ENCODE results near the gene TRIM27. TPM values are rescaled to one million over a fixed set of nuclear protein-coding genes. Genes with fewer than 3 reads are reported as not detected.

The TRIM27 gene
- total RNA-seq, 2 donors from 2014 or later = 49.1 to 74.0 TPM

DNA sequence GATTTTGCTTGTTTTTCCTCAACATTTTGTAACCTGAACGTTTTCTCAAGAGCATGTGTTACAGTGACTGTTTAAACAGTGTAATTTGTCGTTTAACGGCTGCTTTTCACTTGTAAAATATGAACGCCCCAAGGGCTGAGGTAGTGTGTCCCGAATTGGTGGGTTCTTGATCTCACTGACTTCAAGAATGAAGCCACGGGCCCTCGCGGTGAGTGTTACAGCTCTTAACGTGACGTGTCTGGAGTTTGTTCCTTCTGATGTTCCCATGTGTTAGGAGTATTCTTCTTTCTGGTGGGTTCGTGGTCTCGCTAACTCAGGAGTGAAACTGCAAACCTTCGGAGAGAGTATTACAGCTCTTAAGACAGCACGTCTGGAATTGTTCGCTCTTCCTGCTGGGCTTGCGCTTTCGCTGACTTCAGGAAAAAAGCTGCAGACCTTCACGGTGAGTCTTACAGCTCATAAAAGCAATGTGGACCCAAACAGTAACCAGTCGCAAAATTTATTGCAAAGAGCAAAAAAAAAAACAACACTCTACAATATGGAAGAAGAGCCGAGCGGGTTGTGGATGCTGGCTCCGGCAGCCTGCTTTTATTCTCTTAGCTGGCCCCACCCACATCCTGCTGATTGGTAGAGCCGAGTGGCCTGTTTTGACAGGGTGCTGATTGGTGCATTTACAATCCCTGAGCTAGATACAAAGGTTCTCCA is 25.1 kb upstream of the TRIM27 start:
- peaks cover 0 to 13% of the 10 kb centered on the region in 2 donors for H3K27me3 Mint-ChIP-seq
- no peak overlapping the region for H3K4me3 Mint-ChIP-seq
- no peaks in the 10 kb centered on the region for H3K36me3 Mint-ChIP-seq
- no peaks in the 10 kb centered on the region for H3K9me3 Mint-ChIP-seq
- ATAC-seq (no peak), DNase-seq (ENCODE audit: low spot score) (no peak)
- peaks cover 23 to 24% of the 10 kb centered on the region in 2 donors for H3K4me1 Mint-ChIP-seq (ENCODE audit: low read depth in 2 of 2)
- H3K27ac Mint-ChIP-seq = no peak overlapping the region

DNA sequence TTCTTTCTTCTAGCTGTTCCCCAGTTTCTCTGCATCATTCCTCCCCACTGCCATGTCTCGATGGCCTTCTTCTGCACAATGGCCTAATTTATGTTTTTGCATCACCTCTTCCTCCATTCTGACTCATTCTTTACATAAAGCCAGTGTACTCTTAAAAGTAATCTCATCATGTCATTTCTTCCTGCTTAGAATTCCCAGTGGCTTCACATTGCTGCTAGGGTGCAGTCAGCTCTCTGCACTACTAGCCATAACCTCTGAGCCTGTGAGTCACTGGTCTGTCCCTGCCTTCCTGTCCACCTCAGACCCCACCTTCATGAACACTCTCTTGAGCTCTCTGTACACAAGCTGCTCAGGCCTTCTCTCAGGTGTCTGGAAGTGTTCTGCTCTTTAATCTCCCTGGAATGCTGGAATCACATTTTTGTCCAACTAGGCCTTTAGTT is 24.1 kb upstream of the TRIM27 start:
- Mint-ChIP-seq H3K4me1 (ENCODE audit: low read depth in 2 of 2) (peaks cover 25 to 27% of the 10 kb centered on the region in 2 donors), H3K4me3 (no peak overlapping the region), H3K27ac (no peak overlapping the region), H3K9me3 (no peaks in the 10 kb centered on the region), H3K36me3 (no peaks in the 10 kb centered on the region), H3K27me3 (peaks cover 0 to 6% of the 10 kb centered on the region in 2 donors)
- DNase-seq (ENCODE audit: low spot score) (no peak), ATAC-seq (no peak)

DNA sequence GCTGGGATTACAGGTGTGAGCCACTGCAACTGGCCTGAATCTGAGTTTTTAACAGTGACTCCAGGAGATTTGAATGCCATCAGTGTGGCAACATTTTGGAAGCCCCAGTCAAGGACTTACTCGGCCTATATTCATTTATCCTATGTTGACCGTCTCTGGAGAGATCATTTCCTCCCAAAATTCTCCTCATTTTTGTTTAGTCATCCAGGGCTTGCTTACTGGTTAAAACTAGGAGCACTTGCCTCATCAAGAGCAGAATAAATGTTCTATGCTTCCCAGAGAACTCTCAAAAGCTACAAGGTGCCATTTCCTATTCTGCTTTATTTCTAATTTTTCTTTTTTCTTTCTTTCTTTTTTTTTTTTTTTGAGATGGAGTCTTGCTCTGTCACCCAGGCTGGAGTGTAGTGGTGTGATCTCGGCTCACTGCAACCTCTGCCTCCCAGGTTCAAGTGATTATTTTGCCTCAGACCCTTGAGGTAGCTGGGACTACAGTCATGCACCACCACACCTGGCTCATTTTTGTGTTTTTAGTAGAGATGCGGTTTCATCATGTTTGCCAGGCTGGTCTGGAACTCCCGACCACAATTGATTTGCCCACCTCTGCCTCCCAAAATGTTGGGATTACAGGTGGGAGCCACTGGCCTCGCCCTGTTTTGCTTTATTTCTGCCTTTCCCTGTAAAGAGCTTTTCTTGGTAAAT is 23.4 kb upstream of the TRIM27 start:
- ATAC-seq = no peak
- Mint-ChIP-seq H3K27me3 (no peaks in the 10 kb centered on the region), H3K36me3 (no peaks in the 10 kb centered on the region), H3K4me1 (ENCODE audit: low read depth in 2 of 2) (peaks cover 26 to 31% of the 10 kb centered on the region in 2 donors), H3K9me3 (no peaks in the 10 kb centered on the region), H3K27ac (no peak overlapping the region), H3K4me3 (no peak overlapping the region)
- DNase-seq (ENCODE audit: low spot score) = no peak

DNA sequence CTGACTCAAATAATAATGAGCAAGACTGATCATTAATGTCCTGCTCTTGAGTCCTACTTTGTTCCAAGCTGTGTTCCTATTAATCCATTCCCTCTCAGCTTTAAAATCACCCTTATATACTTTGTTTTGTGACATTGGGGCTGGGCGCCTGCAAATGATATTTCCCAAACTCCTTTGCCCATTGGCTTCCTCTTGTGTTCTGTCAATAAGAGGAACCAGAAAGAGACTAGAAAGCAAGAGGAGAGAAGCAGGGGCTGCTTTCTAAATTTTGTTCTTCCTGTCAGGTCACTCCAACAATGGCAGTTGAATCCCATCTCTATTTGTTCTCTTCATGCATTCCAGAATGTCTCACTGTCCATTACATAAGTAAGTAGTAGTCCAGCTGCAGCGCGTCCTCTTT is 21.6 kb upstream of the TRIM27 start:
- no peaks in the 10 kb centered on the region for H3K9me3 Mint-ChIP-seq
- peaks cover 42 to 44% of the 10 kb centered on the region in 2 donors for H3K4me1 Mint-ChIP-seq (ENCODE audit: low read depth in 2 of 2)

DNA sequence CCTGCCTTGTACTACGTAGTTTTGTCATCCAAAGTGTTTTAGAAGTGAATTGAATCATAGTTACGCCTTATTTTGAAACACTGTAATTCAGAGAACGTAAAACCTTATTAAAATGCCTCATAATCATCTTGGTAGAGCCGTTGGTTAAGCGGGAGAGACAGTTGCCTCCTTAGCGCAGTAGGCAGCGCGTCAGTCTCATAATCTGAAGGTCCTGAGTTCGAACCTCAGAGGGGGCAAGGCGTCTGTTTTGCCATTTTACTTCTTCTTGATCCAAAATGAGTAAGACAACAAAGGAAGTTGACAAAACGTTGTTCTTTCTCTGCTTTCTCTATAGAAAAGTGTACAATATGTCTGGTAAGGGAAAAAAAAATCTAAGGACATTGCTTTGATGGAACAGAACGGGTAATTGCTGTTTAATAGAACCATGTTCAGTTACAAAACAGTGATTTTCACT is 20.7 kb upstream of the TRIM27 start:
- Mint-ChIP-seq H3K36me3 (no peaks in the 10 kb centered on the region), H3K27ac (peak overlapping the region; percentile 90 to 94), H3K4me1 (ENCODE audit: low read depth in 2 of 2) (peaks cover 49 to 53% of the 10 kb centered on the region in 2 donors), H3K9me3 (no peaks in the 10 kb centered on the region), H3K27me3 (no peaks in the 10 kb centered on the region), H3K4me3 (peak overlapping the region; percentile 85)
- peak; percentile 65 for DNase-seq (ENCODE audit: low spot score)
- peak; percentile 41 to 58 for ATAC-seq

More for the DNA sequence above, 21.6 kb upstream of the TRIM27 start:
- H3K27me3 Mint-ChIP-seq = no peaks in the 10 kb centered on the region
- ATAC-seq (no peak), DNase-seq (ENCODE audit: low spot score) (no peak)
- peak overlapping the region in 1 of 2 donors; percentile 94 for H3K27ac Mint-ChIP-seq
- no peaks in the 10 kb centered on the region for H3K36me3 Mint-ChIP-seq
- H3K4me3 Mint-ChIP-seq = no peak overlapping the region

DNA sequence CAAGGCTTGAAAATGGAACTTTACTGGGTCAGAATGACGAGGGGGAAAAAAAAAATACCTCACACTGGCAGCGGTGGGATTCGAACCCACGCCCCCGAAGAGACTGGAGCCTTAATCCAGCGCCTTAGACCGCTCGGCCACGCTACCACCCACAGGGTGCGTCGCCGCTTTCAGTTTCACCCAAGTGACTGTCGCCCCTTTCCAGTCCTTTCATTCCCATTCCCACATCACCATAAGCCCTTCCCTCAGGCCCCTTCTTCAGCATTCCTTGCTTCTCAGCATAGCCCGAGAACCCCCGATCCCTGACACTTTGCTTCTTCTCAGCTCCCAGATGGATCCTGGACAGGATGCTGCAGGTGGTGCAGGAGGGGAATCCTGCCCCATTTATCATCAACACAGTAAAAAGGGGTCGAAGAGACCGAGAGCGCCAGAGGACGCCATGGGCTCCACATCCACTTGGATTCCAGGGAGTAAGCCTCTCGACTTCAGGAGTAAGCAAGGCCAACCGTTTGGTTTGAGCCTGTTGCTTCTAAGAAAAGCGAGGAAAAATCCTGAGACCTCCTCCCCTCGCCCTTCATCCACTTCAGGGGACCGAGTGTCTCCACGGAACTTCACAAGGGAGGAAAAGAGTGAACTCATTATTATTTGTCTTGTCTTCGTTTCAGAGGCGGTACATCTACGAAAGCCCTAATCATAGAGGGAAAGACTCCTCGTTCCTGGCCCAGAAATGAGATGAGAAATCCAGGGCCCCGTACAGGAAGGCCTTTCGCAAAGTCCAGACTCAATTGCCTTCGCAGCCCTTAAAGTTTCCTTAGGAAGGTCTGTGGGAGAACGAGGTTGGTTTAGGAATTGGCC is 20.0 kb upstream of the TRIM27 start:
- DNase-seq (ENCODE audit: low spot score) (peak; percentile 82), ATAC-seq (peak; percentile 37 to 52)
- peak overlapping the region; percentile 90 to 94 for H3K27ac Mint-ChIP-seq
- no peaks in the 10 kb centered on the region for H3K9me3 Mint-ChIP-seq
- peaks cover 49 to 53% of the 10 kb centered on the region in 2 donors for H3K4me1 Mint-ChIP-seq (ENCODE audit: low read depth in 2 of 2)
- no peaks in the 10 kb centered on the region for H3K36me3 Mint-ChIP-seq
- peak overlapping the region; percentile 85 for H3K4me3 Mint-ChIP-seq
- H3K27me3 Mint-ChIP-seq = no peaks in the 10 kb centered on the region

DNA sequence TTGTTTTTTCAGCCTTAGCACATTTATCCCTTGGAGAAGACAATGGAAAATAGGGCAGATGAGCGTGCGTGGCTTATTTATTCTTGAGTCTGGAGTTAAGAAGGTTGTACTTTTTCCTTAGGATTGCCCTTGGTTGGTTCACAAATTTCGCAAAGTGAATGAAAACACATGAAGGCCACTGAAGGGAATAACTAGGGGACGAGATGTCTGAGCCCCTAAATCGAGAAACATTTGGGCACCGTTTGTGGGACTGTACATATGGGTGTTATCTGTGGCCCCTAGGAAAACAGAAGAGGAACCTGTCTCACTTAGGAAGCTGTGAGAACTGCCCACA is 19.4 kb upstream of the TRIM27 start:
- Mint-ChIP-seq H3K4me1 (ENCODE audit: low read depth in 2 of 2) (peaks cover 51 to 53% of the 10 kb centered on the region in 2 donors), H3K27ac (peak overlapping the region; percentile 90 to 94), H3K9me3 (no peaks in the 10 kb centered on the region), H3K4me3 (peak overlapping the region; percentile 85), H3K36me3 (no peaks in the 10 kb centered on the region), H3K27me3 (no peaks in the 10 kb centered on the region)
- no peak for ATAC-seq
- no peak for DNase-seq (ENCODE audit: low spot score)

DNA sequence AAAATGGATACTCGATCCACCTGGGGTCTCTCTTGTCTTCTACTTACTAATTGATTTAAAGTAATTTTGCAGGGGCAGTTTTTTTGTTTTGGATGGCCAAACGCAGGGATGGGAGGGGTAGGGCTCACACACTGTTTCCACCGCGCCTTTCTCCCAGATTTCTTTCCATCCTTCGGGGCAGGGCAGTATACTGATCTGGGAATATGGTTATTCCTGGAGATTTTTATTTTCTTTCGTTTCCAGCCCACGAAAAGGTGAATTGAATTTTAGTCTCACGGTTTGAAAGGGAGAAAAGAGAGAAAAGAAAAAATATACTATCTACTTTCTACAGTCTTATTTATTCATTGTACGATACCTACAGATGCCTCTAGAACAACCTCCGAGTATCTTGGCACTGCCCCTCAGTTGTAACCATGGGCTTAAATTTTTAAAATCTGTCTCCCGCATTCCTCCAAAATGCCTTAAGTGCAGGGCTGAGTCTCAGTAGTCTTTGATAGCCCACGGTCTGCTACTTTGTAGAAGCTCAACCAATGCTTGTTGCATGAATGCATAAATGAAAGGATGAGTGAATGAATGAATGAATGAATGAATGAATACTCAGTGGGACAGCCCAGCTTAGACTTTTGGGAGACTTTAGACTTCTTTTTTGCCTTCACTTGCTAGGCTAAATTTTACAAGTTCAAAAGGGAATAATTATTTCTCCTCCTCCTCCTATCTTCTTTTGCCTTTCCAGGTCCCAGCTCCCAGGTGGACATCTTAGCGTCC is 18.1 kb upstream of the TRIM27 start:
- Mint-ChIP-seq H3K27ac (peak overlapping the region; percentile 93 to 99), H3K4me3 (peak overlapping the region; percentile 97), H3K36me3 (no peaks in the 10 kb centered on the region), H3K9me3 (no peaks in the 10 kb centered on the region), H3K27me3 (no peaks in the 10 kb centered on the region), H3K4me1 (ENCODE audit: low read depth in 2 of 2) (peaks cover 51 to 53% of the 10 kb centered on the region in 2 donors)
- no peak for ATAC-seq
- no peak for DNase-seq (ENCODE audit: low spot score)

DNA sequence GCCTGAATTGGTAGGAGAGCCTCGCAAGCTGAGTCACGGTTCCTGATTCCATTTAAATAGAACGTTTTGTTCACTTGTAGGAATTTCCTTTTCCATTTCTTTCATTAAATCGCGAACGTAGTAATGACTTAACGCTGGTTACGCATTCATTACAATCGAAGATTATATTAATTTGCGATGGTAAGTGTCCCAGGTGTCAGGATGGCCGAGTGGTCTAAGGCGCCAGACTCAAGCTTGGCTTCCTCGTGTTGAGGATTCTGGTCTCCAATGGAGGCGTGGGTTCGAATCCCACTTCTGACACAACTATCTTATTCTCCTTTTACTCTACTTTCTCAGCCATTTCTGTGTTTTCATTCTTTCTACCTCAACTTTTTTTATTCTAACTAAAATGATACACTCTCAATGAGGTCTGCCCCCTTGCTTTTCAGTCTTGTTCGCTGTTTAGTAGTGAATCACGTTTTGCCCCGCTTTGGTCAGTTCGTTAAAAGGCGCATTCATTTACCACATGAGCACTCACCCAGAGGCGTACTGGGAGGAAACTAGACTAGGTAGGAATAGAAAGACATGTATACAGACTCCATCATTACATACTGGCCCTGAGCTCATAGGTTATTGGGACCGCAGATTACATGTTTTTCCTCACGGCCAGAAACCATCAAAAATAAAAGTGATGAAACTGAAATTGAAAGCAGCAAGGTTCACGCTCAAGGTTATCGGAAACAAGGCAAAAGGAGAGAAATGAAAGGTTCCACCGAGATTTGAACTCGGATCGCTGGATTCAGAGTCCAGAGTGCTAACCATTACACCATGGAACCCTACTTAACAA is 17.3 kb upstream of the TRIM27 start:
- DNase-seq (ENCODE audit: low spot score) = peak; percentile 72
- Mint-ChIP-seq H3K27me3 (no peaks in the 10 kb centered on the region), H3K4me1 (ENCODE audit: low read depth in 2 of 2) (peaks cover 51 to 53% of the 10 kb centered on the region in 2 donors), H3K36me3 (no peaks in the 10 kb centered on the region), H3K4me3 (peak overlapping the region; percentile 97), H3K27ac (peak overlapping the region; percentile 93 to 99), H3K9me3 (no peaks in the 10 kb centered on the region)
- ATAC-seq = peak; percentile 85 to 86

DNA sequence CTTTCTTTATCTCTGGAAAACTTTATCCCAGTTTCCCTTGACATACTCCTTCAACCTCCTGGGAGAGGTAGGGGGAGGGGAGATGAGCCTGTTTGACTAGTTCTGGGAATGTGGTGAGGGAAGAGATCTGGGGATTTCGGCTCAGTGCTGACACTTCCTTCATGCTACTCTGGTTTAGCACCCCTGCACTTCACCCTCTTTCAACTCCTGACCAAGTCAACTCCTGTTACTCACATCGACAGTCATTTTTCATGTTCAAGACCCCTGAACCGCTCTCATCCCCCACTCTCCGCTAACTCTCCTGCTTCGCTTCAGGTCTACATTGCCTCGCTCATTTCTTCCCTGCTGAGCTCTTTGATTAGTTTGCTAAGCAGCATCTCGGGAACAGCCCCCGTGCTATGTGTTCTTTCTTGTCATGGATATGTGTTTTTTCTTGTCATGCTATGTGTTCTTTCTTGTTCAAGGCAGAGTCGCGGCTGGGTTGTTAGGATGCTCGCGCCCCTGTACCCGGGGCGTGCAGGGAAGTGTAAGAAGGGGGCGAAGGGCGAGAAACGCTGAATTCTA is 16.6 kb upstream of the TRIM27 start:
- DNase-seq (ENCODE audit: low spot score) (no peak), ATAC-seq (peak; percentile 38 to 52)
- no peaks in the 10 kb centered on the region for H3K36me3 Mint-ChIP-seq
- peak overlapping the region; percentile 93 to 99 for H3K27ac Mint-ChIP-seq
- no peaks in the 10 kb centered on the region for H3K9me3 Mint-ChIP-seq
- H3K27me3 Mint-ChIP-seq = no peaks in the 10 kb centered on the region
- peak overlapping the region; percentile 97 for H3K4me3 Mint-ChIP-seq
- H3K4me1 Mint-ChIP-seq (ENCODE audit: low read depth in 2 of 2) = peaks cover 48 to 53% of the 10 kb centered on the region in 2 donors

DNA sequence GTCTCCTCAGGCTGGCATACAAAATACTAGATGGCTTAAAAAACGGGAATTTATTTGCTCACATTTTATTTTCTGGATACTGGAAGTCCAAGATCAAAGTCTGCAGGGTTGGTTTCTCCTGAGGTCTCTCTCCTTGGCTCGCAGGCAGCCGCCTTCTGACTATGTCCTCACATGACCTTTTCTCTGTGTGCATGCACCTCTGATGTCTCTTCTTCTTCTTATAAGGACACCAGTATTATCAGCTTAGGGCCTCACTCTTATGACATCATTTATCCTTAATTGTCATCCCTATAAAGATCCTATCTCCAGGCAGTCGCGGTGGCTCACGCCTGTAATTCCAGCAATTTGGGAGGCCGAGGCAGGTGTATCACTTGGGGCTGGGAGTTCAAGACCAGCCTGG is 9.3 kb upstream of the TRIM27 start:
- H3K27ac Mint-ChIP-seq = peak overlapping the region in 1 of 2 donors; percentile 68
- H3K36me3 Mint-ChIP-seq = no peaks in the 10 kb centered on the region
- peaks cover 12 to 16% of the 10 kb centered on the region in 2 donors for H3K27me3 Mint-ChIP-seq
- H3K4me1 Mint-ChIP-seq (ENCODE audit: low read depth in 2 of 2) = no peaks in the 10 kb centered on the region
- ATAC-seq (no peak), DNase-seq (ENCODE audit: low spot score) (no peak)
- no peak overlapping the region for H3K4me3 Mint-ChIP-seq
- no peaks in the 10 kb centered on the region for H3K9me3 Mint-ChIP-seq

DNA sequence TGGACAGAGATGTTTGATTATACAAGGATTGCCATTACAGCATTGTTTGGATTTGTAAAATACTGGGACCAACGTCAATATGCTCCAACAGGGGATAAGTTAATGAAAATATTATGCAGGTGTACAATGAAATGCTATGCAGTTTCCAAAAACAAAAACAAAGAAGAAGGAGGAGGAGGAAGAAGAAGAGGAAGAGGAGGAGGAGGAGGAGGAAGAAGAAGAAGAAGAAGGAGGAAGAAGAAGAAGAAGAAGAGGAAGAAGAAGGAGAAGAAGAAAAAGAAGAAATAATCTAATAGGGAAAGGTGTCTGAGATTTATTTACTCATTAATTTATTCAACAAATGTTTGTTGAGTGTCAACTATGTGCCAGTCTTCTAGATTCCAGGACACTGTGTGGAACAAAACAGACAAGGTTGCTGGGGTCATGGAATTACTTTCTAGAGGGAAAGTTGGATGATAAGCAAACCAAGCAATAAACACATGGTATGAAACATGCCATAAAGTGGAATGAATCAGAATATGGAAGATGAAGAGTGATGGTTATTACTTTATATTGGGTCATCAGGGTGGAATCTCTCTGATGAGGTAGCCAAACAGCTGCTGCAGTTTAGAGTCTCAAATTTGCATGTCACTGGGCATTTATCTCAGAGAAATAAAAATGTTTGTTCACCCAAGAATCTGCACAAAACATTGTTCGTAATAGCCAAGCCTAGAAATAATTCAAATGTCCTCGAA is 6.3 kb upstream of the TRIM27 start:
- no peak overlapping the region for H3K27ac Mint-ChIP-seq
- no peaks in the 10 kb centered on the region for H3K4me1 Mint-ChIP-seq (ENCODE audit: low read depth in 2 of 2)
- no peaks in the 10 kb centered on the region for H3K36me3 Mint-ChIP-seq

More for the DNA sequence above, 6.3 kb upstream of the TRIM27 start:
- no peak for DNase-seq (ENCODE audit: low spot score)
- no peak for ATAC-seq
- Mint-ChIP-seq H3K4me3 (no peak overlapping the region), H3K27me3 (peaks cover 12 to 16% of the 10 kb centered on the region in 2 donors), H3K9me3 (no peaks in the 10 kb centered on the region)
